Panc1 (cell line): ENCODE data around the gene CDH13. TPM values are rescaled to one million over a fixed set of nuclear protein-coding genes. Genes with fewer than 3 reads are reported as not detected.

ENCODE experiments used
- ATAC-seq: fragments of 200-7000 bp; cut with Tn5 transposase; 2 replicates; pipeline ENCODE4 v1.9.1; 2020; ENCODE audit warnings: mild to moderate bottlenecking, moderate library complexity
- BruUV-seq: library from RNA; stranded (reverse); fragments of 400-500 nt; replicated peaks from 2 replicates; lab custom pipeline; 2021; lab: Mats Ljungman, UMichigan
- CTCF ChIA-PET: fragments of 300-600 bp; sonication (Branson Sonifier 250); formaldehyde crosslinking; loops from one replicate; lab custom pipeline; 2022; ENCODE audit warnings: antibody characterized with exemption; lab: Charles Lee
- POLR2A ChIA-PET: fragments of 300-600 bp; sonication (Branson Sonifier 250); formaldehyde crosslinking; loops from one replicate; lab custom pipeline; 2022; ENCODE audit warnings: antibody characterized with exemption; lab: Charles Lee
- DNase-seq: peaks from one replicate; pipeline ENCODE4 v3.0.0-alpha.2; 2010; ENCODE audit warnings: low read depth, low spot score
- H3K27ac ChIP-seq: 2 replicates; pipeline ENCODE4 v1.5.1; 2011; ENCODE audit warnings: mild to moderate bottlenecking, low read length, inconsistent platforms
- H3K27me3 ChIP-seq: fragments of 200-500 bp; sonication (Bioruptor generic); 2 replicates; pipeline ENCODE4 v1.6.0; 2014; ENCODE audit warnings: low read length, inconsistent platforms; ENCODE audit not compliant: control insufficient read depth, insufficient read depth
- H3K36me3 ChIP-seq: fragments of 200-500 bp; sonication (Bioruptor generic); 2 replicates; pipeline ENCODE4 v1.5.1; 2014; ENCODE audit warnings: inconsistent platforms, mild to moderate bottlenecking, low read length, moderate library complexity; ENCODE audit not compliant: control insufficient read depth, insufficient read depth
- H3K4me1 ChIP-seq: 2 replicates; pipeline ENCODE4 v1.5.1; 2011; ENCODE audit warnings: inconsistent platforms, mild to moderate bottlenecking, low read length, moderate library complexity; ENCODE audit not compliant: control insufficient read depth, insufficient read depth
- H3K4me3 ChIP-seq, 2 experiments: 2 replicates each; pipeline ENCODE4 v1.5.1; 2011 to 2012; ENCODE audit warnings: low read depth in 2 of 2, low read length in 2 of 2, mild to moderate bottlenecking in 2 of 2, inconsistent platforms in 1 of 2, moderate library complexity in 1 of 2
- H3K9me3 ChIP-seq: fragments of 200-500 bp; sonication (Bioruptor generic); 2 replicates; pipeline ENCODE4 v1.5.1; 2014; ENCODE audit warnings: low read depth, mild to moderate bottlenecking, inconsistent platforms, low read length, moderate library complexity; ENCODE audit not compliant: control insufficient read depth, insufficient read depth
- POLR2AphosphoS5 ChIP-seq: IDR thresholded peaks from 2 replicates; pipeline ENCODE4 v1.6.1; 2012; ENCODE audit warnings: mild to moderate bottlenecking, low read depth, low read length, moderate library complexity
- REST ChIP-seq, 2 experiments: IDR thresholded peaks; 2 replicates each; pipeline ENCODE4 v1.6.1; 2011 to 2012; ENCODE audit warnings: low read depth in 2 of 2, control low read depth in 1 of 2, low read length in 1 of 2, mild to moderate bottlenecking in 1 of 2, moderate library complexity in 1 of 2; ENCODE audit not compliant: insufficient read depth in 1 of 2
- SIN3A ChIP-seq: IDR thresholded peaks from 2 replicates; pipeline ENCODE4 v1.6.1; 2012; ENCODE audit warnings: low read depth, mild to moderate bottlenecking, low read length, moderate library complexity, borderline replicate concordance; ENCODE audit not compliant: insufficient read depth
- TCF7L2 ChIP-seq: IDR thresholded peaks from 2 replicates; pipeline ENCODE4 v1.6.1; 2011; ENCODE audit warnings: mild to moderate bottlenecking, low read depth, low read length, inconsistent platforms
- in situ Hi-C: cut with HindIII; loops from 2 replicates; pipeline ENCODE4 v1.10.0; 2016; ENCODE audit warnings: low sequenced_read_pairs, low pct_unique_long_range_greater_than_20kb
- intact Hi-C: fragments of 100-400 bp; cut with micrococcal nuclease; formaldehyde crosslinking; loops from one replicate; pipeline ENCODE4 v1.10.0; 2022; ENCODE audit not compliant: unreplicated experiment
- total RNA-seq: library from RNA; stranded (reverse); gene quantifications from one replicate; pipeline ENCODE4 v1.2.1, GENCODE V29; 2021; ENCODE audit not compliant: unreplicated experiment
- TF ChIP-seq, protein P1 (sequence below): fragments of 450-650 bp; IDR thresholded peaks from 2 replicates; pipeline ENCODE4 v1.5.1; 2017; ENCODE audit warnings: mild to moderate bottlenecking

Gene CDH13
- total RNA-seq, 1 experiment from 2014 or later = not detected

- ChIA-PET CTCF (no interaction called here), POLR2A (no interaction called here)
- no peaks in the 10 kb centered on the region for H3K9me3 ChIP-seq
- no peaks in the 10 kb centered on the region for H3K36me3 ChIP-seq
- no peaks in the 10 kb centered on the region for H3K4me1 ChIP-seq
- H3K27me3 ChIP-seq = no peaks in the 10 kb centered on the region
- in situ Hi-C loops (no loop called here), intact Hi-C loops (no loop called here)
- no peak overlapping the region for H3K4me3 ChIP-seq
- no peak overlapping the region for H3K27ac ChIP-seq
- ATAC-seq = no peak
- no peak for DNase-seq
- no TSS peak for BruUV-seq
- TF ChIP-seq REST (IDR thresholded peaks at IDR 0.05; ENCODE audit: insufficient read depth in 1 of 2, low read depth in 2 of 2, low read length in 1 of 2) (no peak), POLR2AphosphoS5 (no peak), TCF7L2 (no peak), SIN3A (no peak)
- TF ChIP-seq, protein P1, sequence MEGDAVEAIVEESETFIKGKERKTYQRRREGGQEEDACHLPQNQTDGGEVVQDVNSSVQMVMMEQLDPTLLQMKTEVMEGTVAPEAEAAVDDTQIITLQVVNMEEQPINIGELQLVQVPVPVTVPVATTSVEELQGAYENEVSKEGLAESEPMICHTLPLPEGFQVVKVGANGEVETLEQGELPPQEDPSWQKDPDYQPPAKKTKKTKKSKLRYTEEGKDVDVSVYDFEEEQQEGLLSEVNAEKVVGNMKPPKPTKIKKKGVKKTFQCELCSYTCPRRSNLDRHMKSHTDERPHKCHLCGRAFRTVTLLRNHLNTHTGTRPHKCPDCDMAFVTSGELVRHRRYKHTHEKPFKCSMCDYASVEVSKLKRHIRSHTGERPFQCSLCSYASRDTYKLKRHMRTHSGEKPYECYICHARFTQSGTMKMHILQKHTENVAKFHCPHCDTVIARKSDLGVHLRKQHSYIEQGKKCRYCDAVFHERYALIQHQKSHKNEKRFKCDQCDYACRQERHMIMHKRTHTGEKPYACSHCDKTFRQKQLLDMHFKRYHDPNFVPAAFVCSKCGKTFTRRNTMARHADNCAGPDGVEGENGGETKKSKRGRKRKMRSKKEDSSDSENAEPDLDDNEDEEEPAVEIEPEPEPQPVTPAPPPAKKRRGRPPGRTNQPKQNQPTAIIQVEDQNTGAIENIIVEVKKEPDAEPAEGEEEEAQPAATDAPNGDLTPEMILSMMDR = no peak
Observed at GRCh38 chr16:83044589-83044988, 417.8 kb downstream of the CDH13 start.

DNA sequence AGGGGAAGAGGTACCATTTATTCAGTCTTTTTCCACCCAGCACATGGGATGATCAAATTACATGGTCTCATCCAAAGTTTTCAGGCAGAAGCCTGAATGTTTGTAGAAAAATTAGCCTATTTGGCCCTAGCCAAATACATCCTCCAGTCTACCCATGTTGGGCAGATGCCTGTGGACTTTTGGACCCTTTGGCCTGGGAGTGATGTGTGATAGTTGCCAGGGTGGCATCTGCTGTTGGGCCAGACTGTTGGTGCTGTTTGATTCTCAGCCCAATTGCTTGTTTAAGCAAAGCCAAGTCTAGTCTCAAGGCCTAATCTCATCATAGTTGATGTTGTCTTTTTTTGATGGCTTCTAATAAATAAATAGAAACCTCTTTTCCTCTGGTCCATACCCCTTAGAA lies 419.0 kb downstream of the CDH13 start:
- no TSS peak for BruUV-seq
- intact Hi-C loops = no loop called here

More for the DNA sequence above, 419.0 kb downstream of the CDH13 start:
- Histone ChIP-seq H3K4me3 (no peak overlapping the region), H3K27ac (no peak overlapping the region), H3K9me3 (no peaks in the 10 kb centered on the region), H3K36me3 (no peaks in the 10 kb centered on the region), H3K4me1 (no peaks in the 10 kb centered on the region), H3K27me3 (no peaks in the 10 kb centered on the region)
- TF ChIP-seq REST (IDR thresholded peaks at IDR 0.05; ENCODE audit: insufficient read depth in 1 of 2, low read depth in 2 of 2, low read length in 1 of 2) (no peak), SIN3A (no peak), TCF7L2 (no peak), POLR2AphosphoS5 (no peak)
- TF ChIP-seq, protein P1 = no peak
- ATAC-seq (no peak), DNase-seq (no peak)
- CTCF ChIA-PET = no interaction called here
- POLR2A ChIA-PET = no interaction called here
- in situ Hi-C loops = no loop called here
